CD4-positive, CD25-positive, alpha-beta regulatory T cell (primary cell): Measurements from ENCODE around the gene TRAFD1. TPM values are rescaled to one million over a fixed set of nuclear protein-coding genes. Genes with fewer than 3 reads are reported as not detected.

ENCODE experiments used
- ATAC-seq, 2 donors: fragments of 150-1000 bp; cut with Tn5 transposase; one replicate each; pipeline ENCODE4 v1.10.0; 2021; ENCODE audit warnings: low read depth in 2 of 2, moderate number of reproducible peaks in 2 of 2, moderate library complexity in 1 of 2
- DNase-seq, 3 donors: peaks; one replicate each; pipeline versions ENCODE4 v3.0.0 to v3.0.0-alpha.2; 2012 to 2022; ENCODE audit warnings: mixed read lengths in 1 of 3
- H3K27ac ChIP-seq: one replicate; pipeline ENCODE4 v1.7.0; 2013; ENCODE audit warnings: mild to moderate bottlenecking, low read length; ENCODE audit not compliant: insufficient read depth, poor library complexity, severe bottlenecking
- H3K27me3 ChIP-seq: one replicate; pipeline ENCODE4 v1.7.0; 2013; ENCODE audit warnings: low read length; ENCODE audit not compliant: control insufficient read depth, insufficient read depth
- H3K36me3 ChIP-seq: one replicate; pipeline ENCODE4 v1.7.0; 2013; ENCODE audit warnings: mild to moderate bottlenecking, low read length, moderate library complexity; ENCODE audit not compliant: control insufficient read depth, insufficient read depth
- H3K4me1 ChIP-seq: 2 replicates; pipeline ENCODE4 v1.7.0; 2013; ENCODE audit warnings: mild to moderate bottlenecking, low read length; ENCODE audit not compliant: insufficient read depth, control insufficient read depth, poor library complexity, severe bottlenecking
- H3K4me3 ChIP-seq: one replicate; pipeline ENCODE4 v1.7.0; 2013; ENCODE audit warnings: low read depth, mild to moderate bottlenecking, low read length, moderate library complexity
- H3K9me3 ChIP-seq, 2 experiments: 1 replicate in 1 of 2; 2 replicates in 1 of 2; pipeline ENCODE4 v1.7.0; 2013; ENCODE audit warnings: low read length in 2 of 2, mild to moderate bottlenecking in 1 of 2, moderate library complexity in 1 of 2; ENCODE audit not compliant: control insufficient read depth in 2 of 2
- H3K27ac Mint-ChIP-seq, 3 donors: one replicate each; pipeline ENCODE4 v1.8.0; 2020 to 2022; ENCODE audit warnings: mild to moderate bottlenecking in 3 of 3, mixed read lengths in 3 of 3, moderate library complexity in 2 of 3
- H3K27me3 Mint-ChIP-seq: one replicate; pipeline ENCODE4 v1.8.0; 2022; ENCODE audit warnings: mild to moderate bottlenecking, mixed read lengths
- H3K36me3 Mint-ChIP-seq: one replicate; pipeline ENCODE4 v1.8.0; 2020; ENCODE audit warnings: mixed read lengths
- H3K4me1 Mint-ChIP-seq, 4 donors: one replicate each; pipeline ENCODE4 v1.8.0; 2020 to 2022; ENCODE audit warnings: mixed read lengths in 4 of 4, mild to moderate bottlenecking in 1 of 4
- H3K4me3 Mint-ChIP-seq, 4 donors: one replicate each; pipeline ENCODE4 v1.8.0; 2020 to 2022; ENCODE audit warnings: mild to moderate bottlenecking in 4 of 4, mixed read lengths in 4 of 4, moderate library complexity in 3 of 4
- H3K9me3 Mint-ChIP-seq, 7 donors: one replicate each; pipeline ENCODE4 v1.8.0; 2020 to 2022; ENCODE audit warnings: mixed read lengths in 7 of 7, mild to moderate bottlenecking in 3 of 7, moderate library complexity in 2 of 7
- polyA plus RNA-seq, 4 donors: library from polyadenylated mRNA; unstranded; fragments of 300-500 nt; fragmentation: Illumina TruSeq; gene quantifications; one replicate each; pipeline ENCODE4 v1.2.3, GENCODE V29; 2021
- total RNA-seq: library from RNA; stranded (reverse); gene quantifications from one replicate; pipeline ENCODE4 v1.2.3, GENCODE V29; 2022

The TRAFD1 gene
- total and polyA plus RNA-seq, 5 donors from 2014 or later: 43.4 to 95.7 (median 82.4) TPM

GRCh38 chr12:112184056-112184887, 58.9 kb downstream of the TRAFD1 start:
- Histone ChIP-seq H3K9me3 (no peaks in the 10 kb centered on the region), H3K4me3 (no peak overlapping the region), H3K27ac (no peak overlapping the region), H3K4me1 (no peaks in the 10 kb centered on the region), H3K27me3 (no peaks in the 10 kb centered on the region), H3K36me3 (peaks cover 21% of the 10 kb centered on the region)
- H3K4me3 Mint-ChIP-seq: no peak overlapping the region
- no peaks in the 10 kb centered on the region for H3K27me3 Mint-ChIP-seq
- no peak overlapping the region for H3K27ac Mint-ChIP-seq
- no peaks in the 10 kb centered on the region for H3K4me1 Mint-ChIP-seq
- no peaks in the 10 kb centered on the region for H3K9me3 Mint-ChIP-seq
- H3K36me3 Mint-ChIP-seq: peaks cover 29% of the 10 kb centered on the region
- ATAC-seq (no peak), DNase-seq (no peak)

- H3K9me3 Mint-ChIP-seq: no peaks in the 10 kb centered on the region
- H3K9me3 ChIP-seq: no peaks in the 10 kb centered on the region
- no peaks in the 10 kb centered on the region for H3K27me3 ChIP-seq
- H3K4me3 ChIP-seq: no peak overlapping the region
- no peak overlapping the region for H3K4me3 Mint-ChIP-seq
- peaks cover 16% of the 10 kb centered on the region for H3K36me3 ChIP-seq
- H3K27ac Mint-ChIP-seq: peak overlapping the region in 2 of 3 donors; percentile 26 to 42
- no peak overlapping the region for H3K27ac ChIP-seq
- H3K4me1 ChIP-seq: no peaks in the 10 kb centered on the region
- peaks cover 33% of the 10 kb centered on the region for H3K36me3 Mint-ChIP-seq
- H3K27me3 Mint-ChIP-seq: no peaks in the 10 kb centered on the region
- no peaks in the 10 kb centered on the region for H3K4me1 Mint-ChIP-seq
- ATAC-seq (no peak), DNase-seq (no peak)
Observed at GRCh38 chr12:112185093-112185923, 59.9 kb downstream of the TRAFD1 start.

GRCh38 chr12:112188130-112188830, 62.9 kb downstream of the TRAFD1 start:
- H3K9me3 Mint-ChIP-seq: no peaks in the 10 kb centered on the region
- H3K4me3 ChIP-seq: no peak overlapping the region
- no peak overlapping the region for H3K27ac ChIP-seq
- peak overlapping the region in 1 of 3 donors; percentile 37 for H3K27ac Mint-ChIP-seq
- no peaks in the 10 kb centered on the region for H3K4me1 ChIP-seq
- ATAC-seq (no peak), DNase-seq (no peak)
- peaks cover 36% of the 10 kb centered on the region for H3K36me3 ChIP-seq
- peaks cover 44% of the 10 kb centered on the region for H3K36me3 Mint-ChIP-seq
- no peaks in the 10 kb centered on the region for H3K9me3 ChIP-seq
- H3K4me3 Mint-ChIP-seq: no peak overlapping the region
- H3K27me3 Mint-ChIP-seq: no peaks in the 10 kb centered on the region
- H3K4me1 Mint-ChIP-seq: no peaks in the 10 kb centered on the region
- H3K27me3 ChIP-seq: no peaks in the 10 kb centered on the region

GRCh38 chr12:112190231-112191025, 65.1 kb downstream of the TRAFD1 start:
- no peaks in the 10 kb centered on the region for H3K4me1 ChIP-seq
- H3K27ac Mint-ChIP-seq: no peak overlapping the region
- H3K27ac ChIP-seq: no peak overlapping the region
- H3K9me3 ChIP-seq: no peaks in the 10 kb centered on the region
- peaks cover 43% of the 10 kb centered on the region for H3K36me3 Mint-ChIP-seq
- no peaks in the 10 kb centered on the region for H3K27me3 Mint-ChIP-seq
- ATAC-seq (no peak), DNase-seq (no peak)
- no peak overlapping the region for H3K4me3 Mint-ChIP-seq
- H3K4me3 ChIP-seq: no peak overlapping the region
- no peaks in the 10 kb centered on the region for H3K27me3 ChIP-seq
- H3K36me3 ChIP-seq: peaks cover 48% of the 10 kb centered on the region
- no peaks in the 10 kb centered on the region for H3K4me1 Mint-ChIP-seq
- H3K9me3 Mint-ChIP-seq: no peaks in the 10 kb centered on the region

- no peak overlapping the region for H3K4me3 ChIP-seq
- no peak overlapping the region for H3K27ac Mint-ChIP-seq
- peaks cover 48% of the 10 kb centered on the region for H3K36me3 ChIP-seq
- H3K4me3 Mint-ChIP-seq: no peak overlapping the region
- H3K9me3 ChIP-seq: no peaks in the 10 kb centered on the region
- H3K27me3 Mint-ChIP-seq: no peaks in the 10 kb centered on the region
- peaks cover 42% of the 10 kb centered on the region for H3K36me3 Mint-ChIP-seq
- no peak for DNase-seq
- H3K27me3 ChIP-seq: no peaks in the 10 kb centered on the region
- no peak for ATAC-seq
- no peaks in the 10 kb centered on the region for H3K4me1 Mint-ChIP-seq
- H3K4me1 ChIP-seq: no peaks in the 10 kb centered on the region
- no peak overlapping the region for H3K27ac ChIP-seq
- no peaks in the 10 kb centered on the region for H3K9me3 Mint-ChIP-seq
Observed at GRCh38 chr12:112191201-112191600, 65.8 kb downstream of the TRAFD1 start.

GRCh38 chr12:112191840-112192321, 66.5 kb downstream of the TRAFD1 start:
- DNase-seq: no peak
- no peaks in the 10 kb centered on the region for H3K27me3 Mint-ChIP-seq
- H3K27me3 ChIP-seq: no peaks in the 10 kb centered on the region
- no peaks in the 10 kb centered on the region for H3K4me1 ChIP-seq
- no peak overlapping the region for H3K27ac ChIP-seq
- H3K36me3 ChIP-seq: peaks cover 48% of the 10 kb centered on the region
- no peaks in the 10 kb centered on the region for H3K4me1 Mint-ChIP-seq
- no peaks in the 10 kb centered on the region for H3K9me3 Mint-ChIP-seq
- H3K4me3 Mint-ChIP-seq: no peak overlapping the region
- H3K9me3 ChIP-seq: no peaks in the 10 kb centered on the region
- H3K27ac Mint-ChIP-seq: no peak overlapping the region
- ATAC-seq: no peak
- H3K36me3 Mint-ChIP-seq: peaks cover 42% of the 10 kb centered on the region
- no peak overlapping the region for H3K4me3 ChIP-seq

GRCh38 chr12:112192475-112192874, 67.1 kb downstream of the TRAFD1 start:
- no peak overlapping the region for H3K4me3 ChIP-seq
- no peaks in the 10 kb centered on the region for H3K9me3 ChIP-seq
- peaks cover 48% of the 10 kb centered on the region for H3K36me3 ChIP-seq
- no peaks in the 10 kb centered on the region for H3K4me1 Mint-ChIP-seq
- H3K27me3 ChIP-seq: no peaks in the 10 kb centered on the region
- no peak overlapping the region for H3K27ac Mint-ChIP-seq
- H3K4me3 Mint-ChIP-seq: no peak overlapping the region
- peaks cover 45% of the 10 kb centered on the region for H3K36me3 Mint-ChIP-seq
- H3K27me3 Mint-ChIP-seq: no peaks in the 10 kb centered on the region
- no peaks in the 10 kb centered on the region for H3K9me3 Mint-ChIP-seq
- ATAC-seq: no peak
- H3K4me1 ChIP-seq: no peaks in the 10 kb centered on the region
- H3K27ac ChIP-seq: no peak overlapping the region
- no peak for DNase-seq
